CD4-positive, CD25-positive, alpha-beta regulatory T cell (primary cell): Measurements from ENCODE around the gene IST1. TPM values are rescaled to one million over a fixed set of nuclear protein-coding genes. Genes with fewer than 3 reads are reported as not detected.
"Not testable (repeated sequence)": the region's sequence is repeated elsewhere in the genome, so short reads cannot be mapped to it uniquely, and the experiment has no call there.

Experiments used
- ATAC-seq, 2 donors: fragments of 150-1000 bp; cut with Tn5 transposase; one replicate each; pipeline ENCODE4 v1.10.0; 2021; ENCODE audit warnings: low read depth in 2 of 2, moderate number of reproducible peaks in 2 of 2, moderate library complexity in 1 of 2
- DNase-seq, 3 donors: peaks; one replicate each; pipeline versions ENCODE4 v3.0.0 to v3.0.0-alpha.2; 2012 to 2022; ENCODE audit warnings: mixed read lengths in 1 of 3
- H3K27ac ChIP-seq: one replicate; pipeline ENCODE4 v1.7.0; 2013; ENCODE audit warnings: mild to moderate bottlenecking, low read length; ENCODE audit not compliant: insufficient read depth, poor library complexity, severe bottlenecking
- H3K27me3 ChIP-seq: one replicate; pipeline ENCODE4 v1.7.0; 2013; ENCODE audit warnings: low read length; ENCODE audit not compliant: control insufficient read depth, insufficient read depth
- H3K36me3 ChIP-seq: one replicate; pipeline ENCODE4 v1.7.0; 2013; ENCODE audit warnings: mild to moderate bottlenecking, low read length, moderate library complexity; ENCODE audit not compliant: control insufficient read depth, insufficient read depth
- H3K4me1 ChIP-seq: 2 replicates; pipeline ENCODE4 v1.7.0; 2013; ENCODE audit warnings: mild to moderate bottlenecking, low read length; ENCODE audit not compliant: insufficient read depth, control insufficient read depth, poor library complexity, severe bottlenecking
- H3K4me3 ChIP-seq: one replicate; pipeline ENCODE4 v1.7.0; 2013; ENCODE audit warnings: low read depth, mild to moderate bottlenecking, low read length, moderate library complexity
- H3K9me3 ChIP-seq, 2 experiments: 1 replicate in 1 of 2; 2 replicates in 1 of 2; pipeline ENCODE4 v1.7.0; 2013; ENCODE audit warnings: low read length in 2 of 2, mild to moderate bottlenecking in 1 of 2, moderate library complexity in 1 of 2; ENCODE audit not compliant: control insufficient read depth in 2 of 2
- H3K27ac Mint-ChIP-seq, 3 donors: one replicate each; pipeline ENCODE4 v1.8.0; 2020 to 2022; ENCODE audit warnings: mild to moderate bottlenecking in 3 of 3, mixed read lengths in 3 of 3, moderate library complexity in 2 of 3
- H3K27me3 Mint-ChIP-seq: one replicate; pipeline ENCODE4 v1.8.0; 2022; ENCODE audit warnings: mild to moderate bottlenecking, mixed read lengths
- H3K36me3 Mint-ChIP-seq: one replicate; pipeline ENCODE4 v1.8.0; 2020; ENCODE audit warnings: mixed read lengths
- H3K4me1 Mint-ChIP-seq, 4 donors: one replicate each; pipeline ENCODE4 v1.8.0; 2020 to 2022; ENCODE audit warnings: mixed read lengths in 4 of 4, mild to moderate bottlenecking in 1 of 4
- H3K4me3 Mint-ChIP-seq, 4 donors: one replicate each; pipeline ENCODE4 v1.8.0; 2020 to 2022; ENCODE audit warnings: mild to moderate bottlenecking in 4 of 4, mixed read lengths in 4 of 4, moderate library complexity in 3 of 4
- H3K9me3 Mint-ChIP-seq, 7 donors: one replicate each; pipeline ENCODE4 v1.8.0; 2020 to 2022; ENCODE audit warnings: mixed read lengths in 7 of 7, mild to moderate bottlenecking in 3 of 7, moderate library complexity in 2 of 7
- polyA plus RNA-seq, 4 donors: library from polyadenylated mRNA; unstranded; fragments of 300-500 nt; fragmentation: Illumina TruSeq; gene quantifications; one replicate each; pipeline ENCODE4 v1.2.3, GENCODE V29; 2021
- total RNA-seq: library from RNA; stranded (reverse); gene quantifications from one replicate; pipeline ENCODE4 v1.2.3, GENCODE V29; 2022

Gene IST1
- total and polyA plus RNA-seq, 5 donors from 2014 or later: 151 to 346 (median 207) TPM

GRCh38 chr16:71896764-71897368 lies 1.5 kb downstream of the IST1 start:
- Mint-ChIP-seq H3K36me3 (no peaks in the 10 kb centered on the region), H3K4me1 (peaks cover 23 to 56% (median 31%) of the 10 kb centered on the region in 4 donors), H3K27me3 (peaks cover 4% of the 10 kb centered on the region), H3K27ac (peak overlapping the region; percentile 82 to 97 (median 90)), H3K4me3 (peak overlapping the region; percentile 96 to 99 (median 98)), H3K9me3 (peaks cover 0 to 2% (median 0%) of the 10 kb centered on the region in 7 donors)
- H3K27ac ChIP-seq: peak overlapping the region; percentile 93
- H3K4me3 ChIP-seq: peak overlapping the region; percentile 90
- H3K4me1 ChIP-seq: peaks cover 54% of the 10 kb centered on the region
- DNase-seq (no peak), ATAC-seq (no peak)
- H3K36me3 ChIP-seq: no peaks in the 10 kb centered on the region
- H3K27me3 ChIP-seq: no peaks in the 10 kb centered on the region
- H3K9me3 ChIP-seq: no peaks in the 10 kb centered on the region

DNA sequence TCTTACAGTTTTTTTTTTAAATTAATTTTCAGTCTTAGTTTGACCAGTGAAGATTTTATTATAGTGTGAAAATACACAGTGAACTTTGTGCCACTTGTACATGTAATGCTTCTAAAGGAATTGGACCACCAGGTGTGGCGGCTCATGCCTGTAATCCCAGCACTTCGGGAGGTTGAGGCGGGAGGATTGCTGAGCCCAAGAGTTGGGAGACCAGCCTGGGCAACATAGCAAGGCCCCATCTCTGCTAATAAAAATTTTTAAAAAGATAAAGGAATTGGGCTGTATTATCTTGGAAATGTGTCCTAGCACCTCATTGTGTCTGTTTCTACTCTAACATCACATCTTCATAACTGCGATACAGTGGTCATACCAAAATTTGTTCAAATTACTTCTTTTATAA lies 3.8 kb downstream of the IST1 start:
- DNase-seq (no peak), ATAC-seq (no peak)
- Mint-ChIP-seq H3K27me3 (peaks cover 4% of the 10 kb centered on the region), H3K4me1 (peaks cover 24 to 74% (median 48%) of the 10 kb centered on the region in 4 donors), H3K27ac (peak overlapping the region in 2 of 3 donors; percentile 25 to 53), H3K9me3 (peaks cover 0 to 2% (median 0%) of the 10 kb centered on the region in 7 donors), H3K36me3 (no peaks in the 10 kb centered on the region), H3K4me3 (peak overlapping the region; percentile 82 to 98 (median 91))
- Histone ChIP-seq H3K9me3 (no peaks in the 10 kb centered on the region), H3K4me3 (peak overlapping the region; percentile 10), H3K4me1 (peaks cover 70% of the 10 kb centered on the region), H3K36me3 (no peaks in the 10 kb centered on the region), H3K27ac (peak overlapping the region; percentile 33), H3K27me3 (no peaks in the 10 kb centered on the region)

DNA sequence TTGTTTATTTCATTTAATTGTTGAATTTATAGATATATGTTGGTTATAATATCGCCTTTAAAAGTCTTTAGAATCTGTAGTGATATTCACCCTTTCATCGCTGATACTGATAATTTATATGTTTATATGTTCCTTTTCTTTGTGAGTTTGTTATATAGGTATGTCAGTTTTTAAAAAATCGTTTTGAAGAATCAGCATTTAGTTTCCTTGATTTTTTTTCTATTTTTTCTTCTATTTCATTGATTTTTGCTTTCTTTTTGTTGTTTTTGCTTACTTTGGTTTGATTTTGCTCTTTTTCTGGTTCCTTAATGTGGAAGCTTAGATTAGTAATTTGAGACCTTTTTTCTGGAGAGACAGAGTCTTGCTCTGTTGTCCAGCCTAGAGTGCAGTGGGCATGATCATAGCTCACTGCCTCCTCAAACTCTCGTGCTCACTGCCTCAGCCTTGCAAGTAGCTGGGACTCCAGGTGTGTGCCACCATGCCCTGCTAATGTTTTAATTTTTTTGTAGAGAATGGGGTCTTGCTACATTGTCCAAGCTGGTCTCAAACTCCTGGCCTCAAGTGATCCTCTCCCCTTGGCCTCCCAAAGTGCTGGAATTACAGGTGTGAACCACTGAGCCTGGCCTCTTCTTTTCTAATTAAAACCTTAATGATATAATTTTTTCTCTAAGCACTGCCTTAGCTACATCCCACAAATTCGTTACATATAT lies 7.5 kb downstream of the IST1 start:
- H3K36me3 ChIP-seq: no peaks in the 10 kb centered on the region
- peak overlapping the region; percentile 42 for H3K4me3 ChIP-seq
- no peaks in the 10 kb centered on the region for H3K27me3 ChIP-seq
- no peak for ATAC-seq
- H3K36me3 Mint-ChIP-seq: peaks cover 4% of the 10 kb centered on the region
- H3K4me1 Mint-ChIP-seq: peaks cover 34 to 95% (median 63%) of the 10 kb centered on the region in 4 donors
- peak overlapping the region; percentile 37 for H3K27ac ChIP-seq
- DNase-seq: no peak
- peak overlapping the region; percentile 39 to 96 (median 71) for H3K27ac Mint-ChIP-seq
- H3K9me3 ChIP-seq: no peaks in the 10 kb centered on the region
- no peaks in the 10 kb centered on the region for H3K9me3 Mint-ChIP-seq
- no peaks in the 10 kb centered on the region for H3K27me3 Mint-ChIP-seq
- H3K4me3 Mint-ChIP-seq: peak overlapping the region; percentile 41 to 83 (median 68)
- H3K4me1 ChIP-seq: peaks cover 70% of the 10 kb centered on the region

- H3K27ac Mint-ChIP-seq: peak overlapping the region; percentile 38 to 79 (median 49)
- H3K27me3 Mint-ChIP-seq: no peaks in the 10 kb centered on the region
- H3K4me1 Mint-ChIP-seq: peaks cover 34 to 95% (median 69%) of the 10 kb centered on the region in 4 donors
- peak overlapping the region in 3 of 4 donors; percentile 25 to 70 (median 52) for H3K4me3 Mint-ChIP-seq
- DNase-seq (no peak), ATAC-seq (no peak)
- Histone ChIP-seq H3K27ac (no peak overlapping the region), H3K4me1 (peaks cover 66% of the 10 kb centered on the region), H3K9me3 (no peaks in the 10 kb centered on the region), H3K36me3 (peaks cover 3% of the 10 kb centered on the region), H3K27me3 (no peaks in the 10 kb centered on the region), H3K4me3 (peak overlapping the region; percentile 42)
- H3K36me3 Mint-ChIP-seq: peaks cover 6% of the 10 kb centered on the region
- no peaks in the 10 kb centered on the region for H3K9me3 Mint-ChIP-seq
Measured at GRCh38 chr16:71903608-71904007, 8.3 kb downstream of the IST1 start.

- ATAC-seq (no peak), DNase-seq (no peak)
- Histone ChIP-seq H3K9me3 (no peaks in the 10 kb centered on the region), H3K27me3 (no peaks in the 10 kb centered on the region), H3K4me3 (peak overlapping the region; percentile 7), H3K4me1 (peaks cover 67% of the 10 kb centered on the region), H3K36me3 (peaks cover 6% of the 10 kb centered on the region), H3K27ac (no peak overlapping the region)
- peak overlapping the region; percentile 25 to 63 (median 48) for H3K4me3 Mint-ChIP-seq
- no peaks in the 10 kb centered on the region for H3K9me3 Mint-ChIP-seq
- peak overlapping the region in 2 of 3 donors; percentile 38 to 79 for H3K27ac Mint-ChIP-seq
- H3K36me3 Mint-ChIP-seq: peaks cover 12% of the 10 kb centered on the region
- H3K27me3 Mint-ChIP-seq: no peaks in the 10 kb centered on the region
- H3K4me1 Mint-ChIP-seq: peaks cover 29 to 95% (median 70%) of the 10 kb centered on the region in 4 donors
Measured at GRCh38 chr16:71904239-71904638, 8.9 kb downstream of the IST1 start.

GRCh38 chr16:71905765-71906164 lies 10.4 kb downstream of the IST1 start:
- peaks cover 21 to 100% (median 73%) of the 10 kb centered on the region in 4 donors for H3K4me1 Mint-ChIP-seq
- not testable (repeated sequence) for ATAC-seq, H3K36me3 ChIP-seq, H3K27me3 Mint-ChIP-seq, H3K9me3 Mint-ChIP-seq, H3K27ac ChIP-seq, H3K9me3 ChIP-seq, H3K27me3 ChIP-seq
- H3K4me3 Mint-ChIP-seq: peak overlapping the region; percentile 17 to 58 (median 40)
- peak in 1 of 3 donors; percentile 32 for DNase-seq
- H3K27ac Mint-ChIP-seq: peak overlapping the region in 2 of 3 donors; percentile 24 to 79
- H3K4me1 ChIP-seq: peaks cover 66% of the 10 kb centered on the region
- H3K36me3 Mint-ChIP-seq: peaks cover 17% of the 10 kb centered on the region
- peak overlapping the region; percentile 55 for H3K4me3 ChIP-seq

DNA sequence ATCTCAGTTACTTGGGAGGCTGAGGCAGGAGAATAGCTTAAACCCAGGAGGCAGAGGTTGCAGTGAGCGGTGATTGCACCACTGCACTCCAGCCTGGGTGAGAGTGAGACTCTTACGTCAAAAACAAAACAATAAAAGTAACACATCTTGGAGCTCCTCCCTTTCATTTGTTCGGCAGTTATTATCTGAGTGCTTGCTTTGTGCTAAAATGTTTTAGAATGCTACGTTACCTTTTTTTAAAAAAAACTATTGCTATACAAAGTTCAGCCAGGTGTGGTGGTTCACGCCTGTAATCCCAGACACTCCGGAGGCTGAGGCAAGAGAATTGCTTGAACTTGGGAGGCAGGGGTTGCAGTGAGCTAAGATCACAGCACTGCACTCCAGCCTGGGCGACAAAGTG lies 15.8 kb downstream of the IST1 start:
- no peaks in the 10 kb centered on the region for H3K9me3 Mint-ChIP-seq
- Histone ChIP-seq H3K27ac (no peak overlapping the region), H3K9me3 (no peaks in the 10 kb centered on the region), H3K4me3 (no peak overlapping the region), H3K4me1 (peaks cover 37% of the 10 kb centered on the region), H3K36me3 (peaks cover 13% of the 10 kb centered on the region), H3K27me3 (no peaks in the 10 kb centered on the region)
- H3K4me1 Mint-ChIP-seq: peaks cover 20 to 95% (median 68%) of the 10 kb centered on the region in 4 donors
- H3K27me3 Mint-ChIP-seq: no peaks in the 10 kb centered on the region
- H3K36me3 Mint-ChIP-seq: peaks cover 30% of the 10 kb centered on the region
- DNase-seq (no peak), ATAC-seq (no peak)
- no peak overlapping the region for H3K27ac Mint-ChIP-seq
- peak overlapping the region in 2 of 4 donors; percentile 22 to 28 for H3K4me3 Mint-ChIP-seq
